H1 (cell line): ENCODE measurements around the gene FNDC7. TPM values are rescaled to one million over a fixed set of nuclear protein-coding genes. Genes with fewer than 3 reads are reported as not detected.

Experiments used
- CTCF ChIA-PET: fragments of 300-600 bp; sonication (Branson Sonifier 250); formaldehyde crosslinking; loops from one replicate; lab custom pipeline; 2021; ENCODE audit not compliant: partially characterized antibody; lab: Charles Lee
- POLR2A ChIA-PET: fragments of 300-600 bp; sonication (Branson Sonifier 250); formaldehyde crosslinking; loops from one replicate; lab custom pipeline; 2021; ENCODE audit warnings: inconsistent platforms; ENCODE audit not compliant: partially characterized antibody; lab: Charles Lee
- DNase-seq, 2 experiments: peaks; one replicate each; pipeline versions ENCODE4 v3.0.0 to v3.0.0-alpha.2; 2010 to 2022; ENCODE audit warnings: low spot score in 2 of 2, low read depth in 1 of 2, mixed read lengths in 1 of 2
- FAIRE-seq: peaks from 2 replicates; lab custom pipeline; 2011; peaks lifted over from hg19 to GRCh38; lab: Jason Lieb, UNC
- H2AFZ ChIP-seq: 2 replicates; pipeline ENCODE4 v1.8.1; 2012; ENCODE audit warnings: low read length, inconsistent platforms
- H2AK5ac ChIP-seq: 2 replicates; pipeline ENCODE4 v1.6.1; 2013; ENCODE audit warnings: low read depth, low read length
- H2BK120ac ChIP-seq: replicated peaks from 2 replicates; pipeline ENCODE3; 2013; ENCODE audit warnings: low read depth, low read length, inconsistent platforms
- H2BK12ac ChIP-seq: 2 replicates; pipeline ENCODE4 v1.6.1; 2013; ENCODE audit warnings: low read depth, low read length
- H2BK15ac ChIP-seq: 2 replicates; pipeline ENCODE4 v1.6.1; 2013; ENCODE audit warnings: low read length
- H2BK20ac ChIP-seq: 2 replicates; pipeline ENCODE4 v1.6.1; 2013; ENCODE audit warnings: low read length
- H2BK5ac ChIP-seq: 2 replicates; pipeline ENCODE4 v1.6.1; 2013; ENCODE audit warnings: low read depth, low read length
- H3K14ac ChIP-seq: 2 replicates; pipeline ENCODE4 v1.6.1; 2013; ENCODE audit warnings: inconsistent platforms; ENCODE audit not compliant: insufficient read length
- H3K18ac ChIP-seq: 2 replicates; pipeline ENCODE4 v1.6.1; 2013; ENCODE audit warnings: low read length; ENCODE audit errors: extremely low read depth
- H3K23ac ChIP-seq: 2 replicates; pipeline ENCODE4 v1.6.1; 2013; ENCODE audit warnings: inconsistent platforms; ENCODE audit not compliant: insufficient read length
- H3K23me2 ChIP-seq: 2 replicates; pipeline ENCODE4 v1.6.1; 2013; ENCODE audit warnings: low read depth, low read length
- H3K27ac ChIP-seq: 2 replicates; pipeline ENCODE4 v1.6.1; 2011; ENCODE audit warnings: low read depth, low read length, inconsistent platforms
- H3K27me3 ChIP-seq, 4 experiments: replicated peaks in 1 of 4; 1 replicate in 1 of 4; 2 replicates in 3 of 4; pipeline versions ENCODE4 v1.6.1 to v1.8.1; 2011 to 2013; ENCODE audit warnings: low read length in 3 of 4, mild to moderate bottlenecking in 3 of 4, inconsistent platforms in 2 of 4, mixed read lengths in 2 of 4, moderate library complexity in 1 of 4; ENCODE audit not compliant: control insufficient read depth in 3 of 4, insufficient read depth in 3 of 4; ENCODE audit errors: extremely low read depth in 1 of 4
- H3K36me3 ChIP-seq, 4 experiments: 2 replicates each; pipeline versions ENCODE4 v1.6.1 to v1.8.1; 2011 to 2013; ENCODE audit warnings: mild to moderate bottlenecking in 4 of 4, low read length in 3 of 4, moderate library complexity in 2 of 4, control low read depth in 1 of 4, inconsistent platforms in 1 of 4; ENCODE audit not compliant: insufficient read depth in 4 of 4, control insufficient read depth in 2 of 4
- H3K4ac ChIP-seq: replicated peaks from 2 replicates; pipeline ENCODE3; 2013; ENCODE audit warnings: low read length, low read depth, mixed read lengths, inconsistent platforms; ENCODE audit not compliant: insufficient read length
- H3K4me1 ChIP-seq, 4 experiments: replicated peaks in 1 of 4; 1 replicate in 1 of 4; 2 replicates in 3 of 4; pipeline versions ENCODE4 v1.6.1 to v1.8.1; 2011 to 2013; ENCODE audit warnings: low read length in 3 of 4, inconsistent platforms in 2 of 4, mixed read lengths in 1 of 4; ENCODE audit not compliant: insufficient read depth in 4 of 4, control insufficient read depth in 3 of 4
- H3K4me2 ChIP-seq, 2 experiments: 2 replicates each; pipeline versions ENCODE4 v1.6.1 to v1.8.1; 2011 to 2013; ENCODE audit warnings: low read depth in 2 of 2, low read length in 2 of 2, control low read depth in 1 of 2, inconsistent platforms in 1 of 2, mild to moderate bottlenecking in 1 of 2; ENCODE audit not compliant: insufficient read depth in 1 of 2
- H3K4me3 ChIP-seq, 4 experiments: fragments of 200-600, 300-600 bp in 1 of 4; sonication (generic), shearing (Covaris generic), sonication (Bioruptor Twin) in 1 of 4; 2 replicates each; pipeline versions ENCODE4 v1.5.1 to v1.8.1; 2011 to 2016; ENCODE audit warnings: low read length in 4 of 4, low read depth in 3 of 4, control low read depth in 2 of 4, inconsistent platforms in 2 of 4, mild to moderate bottlenecking in 2 of 4, mixed read lengths in 1 of 4, moderate library complexity in 1 of 4; ENCODE audit not compliant: insufficient read depth in 2 of 4; ENCODE audit errors: extremely low read depth in 1 of 4
- H3K56ac ChIP-seq: replicated peaks from 2 replicates; pipeline ENCODE3; 2013; ENCODE audit warnings: low read depth, mild to moderate bottlenecking, mixed read lengths, low read length, inconsistent platforms; ENCODE audit not compliant: insufficient read length
- H3K79me1 ChIP-seq: 2 replicates; pipeline ENCODE4 v1.6.1; 2013; ENCODE audit warnings: low read depth, low read length, control low read depth
- H3K79me2 ChIP-seq, 2 experiments: 2 replicates each; pipeline versions ENCODE4 v1.6.1 to v1.8.1; 2012 to 2013; ENCODE audit warnings: low read length in 2 of 2, mild to moderate bottlenecking in 2 of 2, inconsistent platforms in 1 of 2; ENCODE audit not compliant: insufficient read depth in 2 of 2, control insufficient read depth in 1 of 2
- H3K9ac ChIP-seq, 4 experiments: replicated peaks in 1 of 4; 1 replicate in 1 of 4; 2 replicates in 3 of 4; pipeline versions ENCODE4 v1.6.1 to v1.8.1; 2011 to 2013; ENCODE audit warnings: low read depth in 3 of 4, low read length in 3 of 4, control low read depth in 2 of 4, mild to moderate bottlenecking in 2 of 4, moderate library complexity in 2 of 4, inconsistent platforms in 1 of 4; ENCODE audit errors: extremely low read depth in 1 of 4
- H3K9me3 ChIP-seq, 2 experiments: 2 replicates each; pipeline versions ENCODE4 v1.6.1 to v1.8.1; 2012 to 2013; ENCODE audit warnings: mild to moderate bottlenecking in 2 of 2, moderate library complexity in 2 of 2, control low read depth in 1 of 2, inconsistent platforms in 1 of 2, low read depth in 1 of 2, low read length in 1 of 2, mixed read lengths in 1 of 2; ENCODE audit not compliant: insufficient read depth in 2 of 2
- H4K20me1 ChIP-seq, 2 experiments: replicated peaks in 1 of 2; 2 replicates each; pipeline versions ENCODE3 to v1.8.1; 2011 to 2013; ENCODE audit warnings: inconsistent platforms in 2 of 2, low read length in 2 of 2, mild to moderate bottlenecking in 1 of 2; ENCODE audit not compliant: insufficient read depth in 2 of 2, control insufficient read depth in 1 of 2
- H4K5ac ChIP-seq: 2 replicates; pipeline ENCODE4 v1.6.1; 2013; ENCODE audit warnings: low read length, low read depth, mixed read lengths, inconsistent platforms; ENCODE audit not compliant: insufficient read length
- H4K8ac ChIP-seq: 2 replicates; pipeline ENCODE4 v1.8.0; 2013; ENCODE audit warnings: mild to moderate bottlenecking, moderate library complexity, low read length, inconsistent platforms; ENCODE audit not compliant: insufficient read depth; ENCODE audit errors: extremely low read depth
- H4K91ac ChIP-seq: replicated peaks from 2 replicates; pipeline ENCODE3; 2013; ENCODE audit warnings: low read length, mixed read lengths, inconsistent platforms; ENCODE audit not compliant: insufficient read length
- ASH2L ChIP-seq: fragments of 200-600, 300-600 bp; sonication (generic); IDR thresholded peaks from one replicate; pipeline ENCODE4 v1.7.1; 2017; ENCODE audit warnings: low read length
- ATF2 ChIP-seq: IDR thresholded peaks from 2 replicates; pipeline ENCODE4 v1.6.1; 2012; ENCODE audit warnings: low read length, inconsistent platforms
- BACH1 ChIP-seq: IDR thresholded peaks from 2 replicates; pipeline ENCODE4 v1.6.1; 2012; ENCODE audit warnings: low read length, improper control_type of control experiment
- BCL11A ChIP-seq, 2 experiments: IDR thresholded peaks; one replicate each; pipeline ENCODE4 v1.6.1; 2011; ENCODE audit warnings: low read depth in 2 of 2, low read length in 2 of 2, mild to moderate bottlenecking in 2 of 2
- GTF2F1 ChIP-seq: IDR thresholded peaks from 2 replicates; pipeline ENCODE4 v1.6.1; 2012; ENCODE audit warnings: low read depth, low read length, improper control_type of control experiment, borderline replicate concordance
- JUND ChIP-seq: IDR thresholded peaks from 2 replicates; pipeline ENCODE4 v1.6.1; 2011; ENCODE audit warnings: mild to moderate bottlenecking, improper control_type of control experiment, low read length
- MAFK ChIP-seq: IDR thresholded peaks from 2 replicates; pipeline ENCODE4 v1.6.1; 2012; ENCODE audit warnings: low read depth, mild to moderate bottlenecking, improper control_type of control experiment, low read length
- MAX ChIP-seq: IDR thresholded peaks from 2 replicates; pipeline ENCODE4 v1.6.1; 2012; ENCODE audit warnings: inconsistent platforms
- POLR2A ChIP-seq, 2 experiments: IDR thresholded peaks; 1 replicate in 1 of 2; 2 replicates in 1 of 2; pipeline ENCODE4 v1.6.1; 2011; ENCODE audit warnings: low read depth in 2 of 2, low read length in 2 of 2, mild to moderate bottlenecking in 2 of 2; ENCODE audit errors: control extremely low read depth in 1 of 2
- SIX5 ChIP-seq: IDR thresholded peaks from 2 replicates; pipeline ENCODE4 v1.6.1; 2011; ENCODE audit warnings: mild to moderate bottlenecking, low read depth, low read length
- SRF ChIP-seq: IDR thresholded peaks from 2 replicates; pipeline ENCODE4 v1.6.1; 2011; ENCODE audit warnings: mild to moderate bottlenecking, low read depth, low read length, moderate library complexity
- TAF1 ChIP-seq: IDR thresholded peaks from 2 replicates; pipeline ENCODE4 v1.6.1; 2011; ENCODE audit warnings: mild to moderate bottlenecking, low read depth, low read length
- TEAD4 ChIP-seq: IDR thresholded peaks from 2 replicates; pipeline ENCODE4 v1.6.1; 2012; ENCODE audit warnings: low read depth, low read length, inconsistent platforms, mixed read lengths
- USF2 ChIP-seq: IDR thresholded peaks from 2 replicates; pipeline ENCODE4 v1.6.1; 2011; ENCODE audit warnings: low read length, improper control_type of control experiment
- polyA plus RNA-seq, 7 experiments: library from polyadenylated mRNA; depleted of rRNA in 3 of 7; stranded (reverse) in 5 of 7; unstranded in 2 of 7; fragments of >200 nt in 5 of 7; fragments of 200-250 nt in 2 of 7; gene quantifications; 1 replicate in 5 of 7; 2 replicates in 1 of 7; 4 replicates in 1 of 7; pipeline versions ENCODE4 v1.2.1 to v1.2.3, GENCODE V29; 2011 to 2013; ENCODE audit warnings: missing spikeins in 2 of 7, mixed read lengths in 2 of 7
- total RNA-seq: library from RNA; stranded (reverse); fragmentation: NEBNext Ultra II Directional; extraction: Animal tissue kit (Norgen Biotek cat#: 25700); gene quantifications from 2 replicates; pipeline ENCODE4 v1.2.1, GENCODE V29; 2021

Gene FNDC7
- total and polyA plus RNA-seq, 2 of the 8 experiments (the other 6 are each of a cell fraction or from before 2014, with no cell fraction given) = 0.13 to 0.20 TPM

GRCh38 chr1:108668777-108669176 is 43.9 kb upstream of the FNDC7 start:
- H4K91ac ChIP-seq = no peak overlapping the region
- H4K20me1 ChIP-seq = no peaks in the 10 kb centered on the region
- DNase-seq = no peak
- H3K27me3 ChIP-seq = no peaks in the 10 kb centered on the region
- no peaks in the 10 kb centered on the region for H3K23me2 ChIP-seq
- no peak overlapping the region for H3K9ac ChIP-seq
- no peak overlapping the region for H3K14ac ChIP-seq
- H3K27ac ChIP-seq = no peak overlapping the region
- no peak overlapping the region for H2AK5ac ChIP-seq
- H3K18ac ChIP-seq = no peak overlapping the region
- H3K4me3 ChIP-seq = no peak overlapping the region
- H2BK12ac ChIP-seq = no peak overlapping the region
- peaks cover 0 to 5% of the 10 kb centered on the region in 2 experiments; a peak in 1 of 4 replicates for H3K9me3 ChIP-seq
- no peak overlapping the region for H2BK5ac ChIP-seq
- H3K4ac ChIP-seq = no peak overlapping the region
- no peaks in the 10 kb centered on the region for H3K79me1 ChIP-seq
- ChIA-PET POLR2A (no interaction called here), CTCF (interaction anchor here (1.6 kb wide), 1 partner anchor 25 kb away, joined by 5 read pairs; no protein-coding TSS in a partner anchor)
- no peak overlapping the region for H2BK120ac ChIP-seq
- H3K4me1 ChIP-seq = no peaks in the 10 kb centered on the region
- H4K8ac ChIP-seq = no peak overlapping the region
- no peak overlapping the region for H2BK15ac ChIP-seq
- H3K36me3 ChIP-seq = no peaks in the 10 kb centered on the region
- no peaks in the 10 kb centered on the region for H3K79me2 ChIP-seq
- no peak overlapping the region for H4K5ac ChIP-seq
- no peak for FAIRE-seq
- H3K56ac ChIP-seq = no peak overlapping the region
- H3K4me2 ChIP-seq = no peak overlapping the region
- no peak overlapping the region for H2BK20ac ChIP-seq
- no peak overlapping the region for H3K23ac ChIP-seq
- H2AFZ ChIP-seq = no peak overlapping the region
- TF ChIP-seq JUND = no peak
- no peak for TF ChIP-seq GTF2F1
- no peak for TF ChIP-seq TEAD4
- no peak for TF ChIP-seq USF2
- TF ChIP-seq MAFK = no peak
- no peak for TF ChIP-seq BCL11A (IDR thresholded peaks at IDR 0.05; ENCODE audit: low read depth in 2 of 2, low read length in 2 of 2)
- TF ChIP-seq ATF2 = no peak
- TF ChIP-seq ASH2L = no peak
- no peak for TF ChIP-seq POLR2A (IDR thresholded peaks at IDR 0.05; ENCODE audit: control extremely low read depth in 1 of 2, low read depth in 2 of 2, low read length in 2 of 2)
- TF ChIP-seq MAX = no peak
- no peak for TF ChIP-seq TAF1
- no peak for TF ChIP-seq SRF
- no peak for TF ChIP-seq SIX5
- TF ChIP-seq BACH1 = no peak
